LoVo (cell line): Measurements from ENCODE around the gene CDC7.
"Not testable (repeated sequence)": the region's sequence is repeated elsewhere in the genome, so short reads cannot be mapped to it uniquely, and the experiment has no call there.

Experiments used
- DNase-seq: peaks from one replicate; pipeline ENCODE4 v3.0.0-alpha.2; 2016; ENCODE audit warnings: low spot score

Gene CDC7

GRCh38 chr1:91500756-91501522 lies at the start of gene CDC7:
Gene CDC7, plus strand, starts transcription at chr1:91500851. Its CDS starts 866 bp downstream, at chr1:91501717.
- DNase-seq: peak; percentile 92

- DNase-seq: no peak
Observed at GRCh38 chr1:91454136-91454535, 46.5 kb upstream of the CDC7 start.

GRCh38 chr1:91455334-91455733 lies 45.3 kb upstream of the CDC7 start:
- DNase-seq: no peak

GRCh38 chr1:91455896-91456295 lies 44.8 kb upstream of the CDC7 start:
- DNase-seq: no peak

- not testable (repeated sequence) for DNase-seq
Observed at GRCh38 chr1:91465350-91465749, 35.3 kb upstream of the CDC7 start.

- DNase-seq: no peak
Observed at GRCh38 chr1:91476533-91477217, 24.0 kb upstream of the CDC7 start.

GRCh38 chr1:91487469-91487868 lies 13.2 kb upstream of the CDC7 start:
- DNase-seq: no peak

- no peak for DNase-seq
Observed at GRCh38 chr1:91490501-91490900, 10.2 kb upstream of the CDC7 start.

- no peak for DNase-seq
Observed at GRCh38 chr1:91498035-91498434, 2.6 kb upstream of the CDC7 start.

- no peak for DNase-seq
Observed at GRCh38 chr1:91498498-91499245, 2.0 kb upstream of the CDC7 start.

GRCh38 chr1:91499346-91499745 lies 1.3 kb upstream of the CDC7 start:
- no peak for DNase-seq

- no peak for DNase-seq
Observed at GRCh38 chr1:91499904-91500755, 521 bp upstream of the CDC7 start.

- no peak for DNase-seq
Observed at GRCh38 chr1:91501523-91501851, 836 bp downstream of the CDC7 start.

GRCh38 chr1:91501971-91502671 lies 1.5 kb downstream of the CDC7 start:
- DNase-seq: no peak

- no peak for DNase-seq
Observed at GRCh38 chr1:91502672-91503184, 2.1 kb downstream of the CDC7 start.

- DNase-seq: no peak
Observed at GRCh38 chr1:91503332-91503900, 2.8 kb downstream of the CDC7 start.

- DNase-seq: no peak
Observed at GRCh38 chr1:91503975-91504530, 3.4 kb downstream of the CDC7 start.

GRCh38 chr1:91505086-91505485 lies 4.4 kb downstream of the CDC7 start:
- DNase-seq: no peak

GRCh38 chr1:91506071-91506470 lies 5.4 kb downstream of the CDC7 start:
- no peak for DNase-seq

GRCh38 chr1:91507328-91507727 lies 6.7 kb downstream of the CDC7 start:
- no peak for DNase-seq

GRCh38 chr1:91510754-91511153 lies 10.1 kb downstream of the CDC7 start:
- no peak for DNase-seq
